WTC11 (cell line): ENCODE results near the gene TSPAN9. TPM values are rescaled to one million over a fixed set of nuclear protein-coding genes. Genes with fewer than 3 reads are reported as not detected.

Source experiments
- ATAC-seq: fragments of 200-7000 bp; cut with Tn5 transposase; 2 replicates; pipeline ENCODE4 v1.10.0; 2021; ENCODE audit warnings: mild to moderate bottlenecking, moderate library complexity
- CTCF ChIA-PET: fragments of 300-600 bp; sonication (Branson Sonifier 250); formaldehyde crosslinking; loops from one replicate; lab custom pipeline; 2021; ENCODE audit warnings: antibody characterized with exemption; lab: Charles Lee
- POLR2A ChIA-PET: fragments of 350-600 bp; sonication (Branson Sonifier 250); formaldehyde crosslinking; loops from one replicate; lab custom pipeline; 2021; ENCODE audit warnings: antibody characterized with exemption; lab: Charles Lee
- DNase-seq: peaks from one replicate; pipeline ENCODE4 v3.0.0; 2021; ENCODE audit warnings: low spot score
- H3K27ac Mint-ChIP-seq: 2 replicates; pipeline ENCODE4 v1.8.0; 2021; ENCODE audit warnings: mixed read lengths
- H3K27me3 Mint-ChIP-seq: 2 replicates; pipeline ENCODE4 v1.8.0; 2021; ENCODE audit warnings: low read depth, mild to moderate bottlenecking, moderate library complexity, mixed read lengths
- H3K36me3 Mint-ChIP-seq: 2 replicates; pipeline ENCODE4 v1.8.0; 2021; ENCODE audit warnings: mixed read lengths
- H3K4me1 Mint-ChIP-seq: 2 replicates; pipeline ENCODE4 v1.8.0; 2022; ENCODE audit warnings: mixed read lengths
- H3K4me3 Mint-ChIP-seq: 2 replicates; pipeline ENCODE4 v1.8.0; 2021; ENCODE audit warnings: mild to moderate bottlenecking, moderate library complexity, mixed read lengths
- H3K9me3 Mint-ChIP-seq: 2 replicates; pipeline ENCODE4 v1.8.0; 2021; ENCODE audit warnings: mixed read lengths
- AFF4 ChIP-seq: sonication (generic); formaldehyde crosslinking; IDR thresholded peaks from 2 replicates; pipeline ENCODE4 v1.8.1; 2023; ENCODE audit warnings: mild to moderate bottlenecking, missing genetic modification reagents, borderline replicate concordance
- ATF1 ChIP-seq: sonication (generic); formaldehyde crosslinking; IDR thresholded peaks from 2 replicates; pipeline ENCODE4 v1.8.1; 2023; ENCODE audit warnings: mild to moderate bottlenecking, moderate library complexity, missing genetic modification reagents
- CBFB ChIP-seq: sonication (generic); formaldehyde crosslinking; IDR thresholded peaks from 2 replicates; pipeline ENCODE4 v1.8.1; 2022; ENCODE audit warnings: mild to moderate bottlenecking, low read depth, missing genetic modification reagents
- CDX4 ChIP-seq: fragments of 250-450 bp; sonication (Bioruptor Pico); IDR thresholded peaks from 2 replicates; pipeline ENCODE4 v1.9.0; 2021; ENCODE audit warnings: moderate library complexity, mild to moderate bottlenecking, inconsistent platforms, borderline replicate concordance
- CREM ChIP-seq: sonication (generic); formaldehyde crosslinking; IDR thresholded peaks from 2 replicates; pipeline ENCODE4 v1.8.1; 2022; ENCODE audit warnings: mild to moderate bottlenecking, missing genetic modification reagents, moderate library complexity
- EMX1 ChIP-seq: fragments of 250-450 bp; sonication (Bioruptor Pico); IDR thresholded peaks from 2 replicates; pipeline ENCODE4 v1.8.0; 2021; ENCODE audit warnings: mild to moderate bottlenecking
- ETV6 ChIP-seq: sonication (generic); formaldehyde crosslinking; IDR thresholded peaks from 2 replicates; pipeline ENCODE4 v1.8.1; 2022; ENCODE audit warnings: mild to moderate bottlenecking, missing genetic modification reagents
- FOXJ3 ChIP-seq: sonication (generic); formaldehyde crosslinking; IDR thresholded peaks from 2 replicates; pipeline ENCODE4 v1.9.0; 2021; ENCODE audit warnings: missing genetic modification reagents, mild to moderate bottlenecking, borderline replicate concordance
- GRHL2 ChIP-seq: fragments of 250-450 bp; sonication (Bioruptor Pico); IDR thresholded peaks from 2 replicates; pipeline ENCODE4 v1.8.0; 2022; ENCODE audit warnings: mild to moderate bottlenecking, moderate library complexity; ENCODE audit not compliant: insufficient replicate concordance, severe bottlenecking
- JAZF1 ChIP-seq: fragments of 250-450 bp; sonication (Bioruptor Pico); IDR thresholded peaks from 2 replicates; pipeline ENCODE4 v1.9.0; 2021; ENCODE audit warnings: moderate library complexity, mild to moderate bottlenecking, inconsistent platforms
- MXD4 ChIP-seq: fragments of 250-450 bp; sonication (Bioruptor Pico); IDR thresholded peaks from 2 replicates; pipeline ENCODE4 v1.8.0; 2021; ENCODE audit warnings: mild to moderate bottlenecking, moderate library complexity, borderline replicate concordance
- NFYB ChIP-seq: sonication (generic); formaldehyde crosslinking; conservative IDR thresholded peaks from 2 replicates; pipeline ENCODE4 v1.8.0; 2022; ENCODE audit warnings: low read depth, missing genetic modification reagents
- NR2C2 ChIP-seq: sonication (generic); formaldehyde crosslinking; IDR thresholded peaks from 2 replicates; pipeline ENCODE4 v1.8.0; 2022; ENCODE audit warnings: mild to moderate bottlenecking, missing genetic modification reagents
- NR3C1 ChIP-seq: sonication (generic); formaldehyde crosslinking; conservative IDR thresholded peaks from 2 replicates; pipeline ENCODE4 v1.8.1; 2023; ENCODE audit warnings: low read depth, mild to moderate bottlenecking, missing genetic modification reagents
- PRRX2 ChIP-seq: fragments of 250-450 bp; sonication (Bioruptor Pico); IDR thresholded peaks from 2 replicates; pipeline ENCODE4 v1.8.0; 2021; ENCODE audit warnings: mild to moderate bottlenecking
- TEAD4 ChIP-seq: sonication (generic); formaldehyde crosslinking; IDR thresholded peaks from 2 replicates; pipeline ENCODE4 v1.8.0; 2022; ENCODE audit warnings: mild to moderate bottlenecking, missing genetic modification reagents
- ZNF138 ChIP-seq: sonication (generic); formaldehyde crosslinking; conservative IDR thresholded peaks from 2 replicates; pipeline ENCODE4 v1.8.1; 2022; ENCODE audit warnings: mild to moderate bottlenecking, moderate library complexity, missing genetic modification reagents
- ZNF219 ChIP-seq: sonication (generic); formaldehyde crosslinking; IDR thresholded peaks from 2 replicates; pipeline ENCODE4 v1.8.0; 2023; ENCODE audit warnings: missing genetic modification reagents, mild to moderate bottlenecking, borderline replicate concordance
- ZNF317 ChIP-seq: sonication (generic); formaldehyde crosslinking; IDR thresholded peaks from 2 replicates; pipeline ENCODE4 v1.8.1; 2023; ENCODE audit warnings: low read depth, mild to moderate bottlenecking, moderate library complexity, missing genetic modification reagents, borderline replicate concordance
- ZNF512 ChIP-seq: sonication (generic); formaldehyde crosslinking; IDR thresholded peaks from 2 replicates; pipeline ENCODE4 v1.8.1; 2022; ENCODE audit warnings: missing genetic modification reagents, borderline replicate concordance
- ZSCAN18 ChIP-seq: fragments of 250-450 bp; sonication (Bioruptor Pico); IDR thresholded peaks from 2 replicates; pipeline ENCODE4 v2.1.2; 2022; ENCODE audit warnings: mild to moderate bottlenecking, moderate library complexity
- total RNA-seq: library from RNA; stranded (reverse); gene quantifications from 3 replicates; pipeline ENCODE4 v1.2.3, GENCODE V29; 2021

The TSPAN9 gene
- total RNA-seq, 1 experiment from 2014 or later = 27.6 TPM

- TF ChIP-seq ZNF219 (CRISPR knock-in tag) = no peak
- TF ChIP-seq, all 79 proteins: peak for 0
Observed at GRCh38 chr12:3278681-3279414, 201.7 kb downstream of the TSPAN9 start (continued).

- ATAC-seq = no peak
- H3K4me1 Mint-ChIP-seq = peaks cover 26% of the 10 kb centered on the region
- no peak overlapping the region for H3K4me3 Mint-ChIP-seq
- H3K27me3 Mint-ChIP-seq = no peaks in the 10 kb centered on the region
- CTCF ChIA-PET = interaction anchor here (0.8 to 8.0 kb wide), 14 partner anchors 17 to 510 kb away, joined by 3 to 243 read pairs (median 4); no protein-coding TSS in a partner anchor
- TF ChIP-seq MXD4 (CRISPR knock-in tag) (no peak), CBFB (CRISPR knock-in tag) (no peak), CREM (CRISPR knock-in tag) (no peak), NFYB (no peak), ZNF317 (CRISPR knock-in tag) (no peak), FOXJ3 (CRISPR knock-in tag) (no peak), ZSCAN18 (CRISPR knock-in tag) (no peak), AFF4 (CRISPR knock-in tag) (no peak), GRHL2 (no peak), TEAD4 (no peak), EMX1 (CRISPR knock-in tag) (no peak), PRRX2 (CRISPR knock-in tag) (no peak), NR2C2 (CRISPR knock-in tag) (no peak), JAZF1 (no peak), ZNF138 (CRISPR knock-in tag) (no peak), CDX4 (CRISPR knock-in tag) (no peak), NR3C1 (CRISPR knock-in tag) (no peak), ETV6 (no peak), ZNF512 (CRISPR knock-in tag) (no peak), ATF1 (CRISPR knock-in tag) (no peak)
- TF ChIP-seq, all 79 proteins: peak for 0
- POLR2A ChIA-PET = no interaction called here
- Mint-ChIP-seq H3K27ac (no peak overlapping the region; the same call in 1 of the 2 replicates), H3K9me3 (no peaks in the 10 kb centered on the region), H3K36me3 (no peaks in the 10 kb centered on the region)
- no peak for DNase-seq
Observed at GRCh38 chr12:3279415-3279780, 202.2 kb downstream of the TSPAN9 start.
